ENCODE results near the gene PISD.

DNA sequence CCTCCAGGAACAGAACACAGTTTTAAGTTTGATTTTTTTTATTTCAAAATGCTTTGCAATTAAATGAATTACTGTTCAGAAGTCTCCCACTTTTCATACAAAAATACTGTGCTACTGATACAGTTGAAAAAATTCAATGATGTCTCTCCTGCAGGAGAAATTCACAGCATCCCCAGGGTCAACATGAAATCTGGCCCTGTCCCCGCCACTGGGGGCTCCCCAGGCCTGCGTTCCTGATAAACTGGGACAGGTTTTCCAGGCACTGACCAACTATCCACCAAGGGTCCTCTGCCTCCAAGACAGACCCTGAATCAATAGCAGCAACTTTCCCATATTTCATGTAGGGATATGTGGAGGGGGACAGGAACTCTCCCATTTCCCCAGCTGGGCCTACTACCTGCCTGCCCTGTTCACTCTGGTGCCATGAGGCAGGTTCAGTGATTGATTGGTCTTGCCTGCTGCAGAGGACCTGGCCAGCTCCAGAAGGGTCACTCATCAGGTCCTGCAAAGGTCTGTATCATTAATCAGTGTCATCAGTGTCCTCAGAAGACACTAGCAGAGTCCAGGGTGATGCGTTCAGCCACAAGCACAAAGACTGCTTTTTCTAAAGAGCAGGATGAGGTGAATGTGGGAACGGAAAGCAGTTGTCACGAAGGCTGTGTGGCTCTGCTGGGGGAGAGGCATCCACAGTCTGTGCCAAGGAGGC lies 43.4 kb downstream of the PISD start:
- TF ChIP-seq, protein P1, sequence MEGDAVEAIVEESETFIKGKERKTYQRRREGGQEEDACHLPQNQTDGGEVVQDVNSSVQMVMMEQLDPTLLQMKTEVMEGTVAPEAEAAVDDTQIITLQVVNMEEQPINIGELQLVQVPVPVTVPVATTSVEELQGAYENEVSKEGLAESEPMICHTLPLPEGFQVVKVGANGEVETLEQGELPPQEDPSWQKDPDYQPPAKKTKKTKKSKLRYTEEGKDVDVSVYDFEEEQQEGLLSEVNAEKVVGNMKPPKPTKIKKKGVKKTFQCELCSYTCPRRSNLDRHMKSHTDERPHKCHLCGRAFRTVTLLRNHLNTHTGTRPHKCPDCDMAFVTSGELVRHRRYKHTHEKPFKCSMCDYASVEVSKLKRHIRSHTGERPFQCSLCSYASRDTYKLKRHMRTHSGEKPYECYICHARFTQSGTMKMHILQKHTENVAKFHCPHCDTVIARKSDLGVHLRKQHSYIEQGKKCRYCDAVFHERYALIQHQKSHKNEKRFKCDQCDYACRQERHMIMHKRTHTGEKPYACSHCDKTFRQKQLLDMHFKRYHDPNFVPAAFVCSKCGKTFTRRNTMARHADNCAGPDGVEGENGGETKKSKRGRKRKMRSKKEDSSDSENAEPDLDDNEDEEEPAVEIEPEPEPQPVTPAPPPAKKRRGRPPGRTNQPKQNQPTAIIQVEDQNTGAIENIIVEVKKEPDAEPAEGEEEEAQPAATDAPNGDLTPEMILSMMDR (IDR thresholded peaks at IDR 0.05) = no peak
- TF ChIP-seq POLR2A (IDR thresholded peaks at IDR 0.05) = no peak

Data from Peyer's patch (tissue), 4 donors.